Mesenchymal stem cell (in vitro differentiated cells and primary cell): ENCODE measurements around the gene CRB2.

Experiments used
- DNase-seq: peaks from one replicate; pipeline ENCODE4 v3.0.0-alpha.2; 2013
- H2AFZ ChIP-seq: one replicate; pipeline ENCODE4 v1.6.1; 2013; ENCODE audit warnings: low read depth, mild to moderate bottlenecking, control low read depth, inconsistent platforms, low read length, moderate library complexity
- H2AK5ac ChIP-seq: 2 replicates; pipeline ENCODE4 v1.6.1; 2013; ENCODE audit warnings: low read length, moderate library complexity, mild to moderate bottlenecking, inconsistent platforms; ENCODE audit not compliant: severe bottlenecking
- H2BK120ac ChIP-seq: one replicate; pipeline ENCODE4 v1.6.1; 2013; ENCODE audit warnings: low read depth, mild to moderate bottlenecking, inconsistent platforms, low read length, moderate library complexity
- H2BK12ac ChIP-seq, 2 experiments: one replicate each; pipeline ENCODE4 v1.6.1; 2013; ENCODE audit warnings: inconsistent platforms in 2 of 2, low read length in 2 of 2, mild to moderate bottlenecking in 2 of 2, moderate library complexity in 2 of 2, control low read depth in 1 of 2
- H2BK15ac ChIP-seq: one replicate; pipeline ENCODE4 v1.6.1; 2013; ENCODE audit warnings: mild to moderate bottlenecking, low read depth, inconsistent platforms; ENCODE audit not compliant: poor library complexity, severe bottlenecking
- H2BK5ac ChIP-seq: 2 replicates; pipeline ENCODE4 v1.6.1; 2013; ENCODE audit warnings: low read depth, mild to moderate bottlenecking, low read length, control low read depth, inconsistent platforms; ENCODE audit not compliant: poor library complexity, severe bottlenecking
- H3K14ac ChIP-seq, 2 experiments: one replicate each; pipeline ENCODE4 v1.6.1; 2013; ENCODE audit warnings: inconsistent platforms in 2 of 2, low read length in 2 of 2, control low read depth in 1 of 2, mild to moderate bottlenecking in 1 of 2, moderate library complexity in 1 of 2
- H3K18ac ChIP-seq, 2 experiments: one replicate each; pipeline ENCODE4 v1.6.1; 2013; ENCODE audit warnings: inconsistent platforms in 2 of 2, low read length in 2 of 2, control low read depth in 1 of 2, low read depth in 1 of 2, mild to moderate bottlenecking in 1 of 2
- H3K23ac ChIP-seq, 2 experiments: one replicate each; pipeline ENCODE4 v1.6.1; 2013; ENCODE audit warnings: inconsistent platforms in 2 of 2, low read length in 2 of 2, mild to moderate bottlenecking in 2 of 2, moderate library complexity in 2 of 2, control low read depth in 1 of 2
- H3K27ac ChIP-seq: 2 replicates; pipeline ENCODE4 v1.5.1; 2013; ENCODE audit warnings: mild to moderate bottlenecking, moderate library complexity, low read length, control low read depth, inconsistent platforms; ENCODE audit not compliant: poor library complexity, severe bottlenecking
- H3K27me3 ChIP-seq, 2 experiments: 2 replicates each; pipeline versions ENCODE4 v1.6.1 to v1.7.0; 2013; ENCODE audit warnings: low read length in 2 of 2, mild to moderate bottlenecking in 2 of 2, moderate library complexity in 2 of 2, control low read depth in 1 of 2, inconsistent platforms in 1 of 2; ENCODE audit not compliant: control insufficient read depth in 1 of 2, insufficient read depth in 1 of 2
- H3K36me3 ChIP-seq, 2 experiments: 2 replicates each; pipeline versions ENCODE4 v1.6.1 to v1.7.0; 2013; ENCODE audit warnings: low read length in 2 of 2, control low read depth in 1 of 2, inconsistent platforms in 1 of 2, low read depth in 1 of 2, mild to moderate bottlenecking in 1 of 2; ENCODE audit not compliant: insufficient read depth in 2 of 2, control insufficient read depth in 1 of 2
- H3K4ac ChIP-seq, 2 experiments: one replicate each; pipeline ENCODE4 v1.6.1; 2013; ENCODE audit warnings: inconsistent platforms in 2 of 2, low read length in 2 of 2, mild to moderate bottlenecking in 2 of 2, moderate library complexity in 2 of 2, control low read depth in 1 of 2, low read depth in 1 of 2
- H3K4me1 ChIP-seq: 2 replicates; pipeline ENCODE4 v1.6.1; 2013; ENCODE audit warnings: low read depth, low read length, control low read depth; ENCODE audit not compliant: control insufficient read depth, insufficient read depth
- H3K4me2 ChIP-seq: 2 replicates; pipeline ENCODE4 v1.6.1; 2013; ENCODE audit warnings: low read length, mild to moderate bottlenecking, inconsistent platforms; ENCODE audit not compliant: poor library complexity, severe bottlenecking
- H3K4me3 ChIP-seq, 2 experiments: 2 replicates each; pipeline versions ENCODE4 v1.5.1 to v1.7.0; 2013; ENCODE audit warnings: low read length in 2 of 2, mild to moderate bottlenecking in 2 of 2, control low read depth in 1 of 2, low read depth in 1 of 2; ENCODE audit not compliant: insufficient read depth in 1 of 2
- H3K79me1 ChIP-seq: replicated peaks from 2 replicates; pipeline ENCODE4 v1.6.1; 2013; ENCODE audit warnings: mild to moderate bottlenecking, control low read depth, low read length, inconsistent platforms; ENCODE audit not compliant: poor library complexity, severe bottlenecking
- H3K9ac ChIP-seq: 2 replicates; pipeline ENCODE4 v1.7.0; 2013; ENCODE audit warnings: mild to moderate bottlenecking, low read length, moderate library complexity
- H3K9me3 ChIP-seq: 2 replicates; pipeline ENCODE4 v1.7.0; 2013; ENCODE audit warnings: mild to moderate bottlenecking, low read length; ENCODE audit not compliant: control insufficient read depth
- H4K8ac ChIP-seq: one replicate; pipeline ENCODE4 v1.6.1; 2013; ENCODE audit warnings: inconsistent platforms, mild to moderate bottlenecking, low read length, moderate library complexity
- H4K91ac ChIP-seq: one replicate; pipeline ENCODE4 v1.6.1; 2013; ENCODE audit warnings: mild to moderate bottlenecking, low read length, inconsistent platforms
- WGBS: methylation state at CpG from one replicate; pipeline ENCODE4 v1.1.7; 2013; ENCODE audit warnings: mixed read lengths; 5-methylcytosine and 5-hydroxymethylcytosine counted together

The CRB2 gene

GRCh38 chr9:123321616-123322272 is 34.3 kb upstream of the CRB2 start:
- Histone ChIP-seq H3K4me2 (no peak overlapping the region), H2AFZ (no peak overlapping the region), H3K14ac (no peak overlapping the region), H3K27me3 (peaks cover 17 to 61% of the 10 kb centered on the region in 2 experiments), H3K36me3 (no peaks in the 10 kb centered on the region), H2BK15ac (no peak overlapping the region), H3K4me1 (peaks cover 5% of the 10 kb centered on the region), H4K91ac (no peak overlapping the region), H3K79me1 (no peaks in the 10 kb centered on the region), H3K4me3 (no peak overlapping the region), H2BK12ac (no peak overlapping the region), H3K9me3 (no peaks in the 10 kb centered on the region), H3K4ac (no peak overlapping the region), H3K27ac (no peak overlapping the region), H2BK120ac (no peak overlapping the region), H4K8ac (no peak overlapping the region), H3K9ac (no peak overlapping the region), H2AK5ac (no peak overlapping the region), H2BK5ac (no peak overlapping the region), H3K23ac (no peak overlapping the region), H3K18ac (no peak overlapping the region)
- DNase-seq: no peak
- 85% methylated on average over 7 of the region's 7 CpGs for WGBS

GRCh38 chr9:123322273-123323195 is 33.5 kb upstream of the CRB2 start:
- H3K18ac ChIP-seq: peak overlapping the region in 1 of 2 experiments; percentile 28
- no peak overlapping the region for H3K14ac ChIP-seq
- no peaks in the 10 kb centered on the region for H3K79me1 ChIP-seq
- H3K4me2 ChIP-seq: no peak overlapping the region
- H3K27me3 ChIP-seq: peaks cover 17 to 64% of the 10 kb centered on the region in 2 experiments
- peaks cover 5% of the 10 kb centered on the region for H3K4me1 ChIP-seq
- no peak overlapping the region for H2BK12ac ChIP-seq
- no peak overlapping the region for H3K23ac ChIP-seq
- H3K9ac ChIP-seq: no peak overlapping the region
- no peak overlapping the region for H4K91ac ChIP-seq
- H2BK15ac ChIP-seq: peak overlapping the region; percentile 62
- WGBS: 46% methylated on average over 11 of the region's 11 CpGs
- no peak overlapping the region for H4K8ac ChIP-seq
- no peaks in the 10 kb centered on the region for H3K9me3 ChIP-seq
- no peak overlapping the region for H2BK120ac ChIP-seq
- no peak overlapping the region for H3K4ac ChIP-seq
- no peak overlapping the region for H2BK5ac ChIP-seq
- DNase-seq: no peak
- H2AK5ac ChIP-seq: no peak overlapping the region
- no peaks in the 10 kb centered on the region for H3K36me3 ChIP-seq
- peak overlapping the region; percentile 20 for H2AFZ ChIP-seq
- no peak overlapping the region for H3K27ac ChIP-seq
- H3K4me3 ChIP-seq: no peak overlapping the region

GRCh38 chr9:123323196-123324013 is 32.6 kb upstream of the CRB2 start:
- Histone ChIP-seq H3K18ac (no peak overlapping the region), H2BK120ac (no peak overlapping the region), H3K4me3 (no peak overlapping the region), H3K9ac (no peak overlapping the region), H3K9me3 (no peaks in the 10 kb centered on the region), H2AK5ac (no peak overlapping the region), H4K8ac (no peak overlapping the region), H2AFZ (peak overlapping the region; percentile 20), H3K4me2 (no peak overlapping the region), H3K79me1 (no peaks in the 10 kb centered on the region), H3K27me3 (peaks cover 17 to 62% of the 10 kb centered on the region in 2 experiments), H3K14ac (no peak overlapping the region), H3K36me3 (no peaks in the 10 kb centered on the region), H2BK12ac (no peak overlapping the region), H3K27ac (no peak overlapping the region), H2BK15ac (no peak overlapping the region), H3K23ac (no peak overlapping the region), H3K4ac (no peak overlapping the region), H2BK5ac (no peak overlapping the region), H4K91ac (no peak overlapping the region), H3K4me1 (peaks cover 5% of the 10 kb centered on the region)
- no peak for DNase-seq
- WGBS: 75% methylated on average over 13 of the region's 13 CpGs
